ENCODE data around the gene NUCB1.
A peak's percentile ranks its signal among the peaks of the same experiment; 100 is the strongest.

The NUCB1 gene

DNA sequence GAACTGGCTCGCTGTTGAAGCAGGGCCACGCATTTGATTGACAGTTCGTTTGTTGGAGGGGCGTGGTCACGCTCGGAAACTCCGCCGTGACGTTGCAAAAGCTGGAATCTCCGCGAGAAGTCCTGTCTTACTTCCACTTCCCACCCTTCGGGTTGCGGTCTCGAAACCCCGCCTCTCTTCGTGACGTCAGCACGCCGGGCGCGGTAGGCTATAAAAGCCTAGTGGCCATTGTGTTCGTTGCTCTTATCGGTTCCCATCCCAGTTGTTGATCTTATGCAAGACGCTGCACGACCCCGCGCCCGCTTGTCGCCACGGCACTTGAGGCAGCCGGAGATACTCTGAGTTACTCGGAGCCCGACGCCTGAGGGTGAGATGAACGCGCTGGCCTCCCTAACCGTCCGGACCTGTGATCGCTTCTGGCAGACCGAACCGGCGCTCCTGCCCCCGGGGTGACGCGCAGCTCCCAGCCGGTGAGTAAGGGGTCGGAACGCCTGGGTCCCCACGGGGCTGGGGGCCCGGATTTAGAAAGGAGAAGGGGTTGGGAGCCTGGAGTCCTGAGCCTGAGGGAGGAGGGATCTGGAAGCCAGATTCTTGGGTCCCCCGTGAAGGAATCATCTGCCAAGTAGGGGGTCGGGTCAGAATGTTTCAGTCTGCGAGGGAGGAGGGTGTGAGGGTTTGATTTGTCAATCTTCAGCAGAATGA, 27.8 kb upstream of the NUCB1 start, which contains the start of gene PPP1R15A:
PPP1R15A (plus strand) TSS at position 240 of the 702 bp plus-strand sequence. CDS start 813 bp downstream, outside the sequence.
- peak within 1 kb of the TSS; percentile 97 for H3K18ac ChIP-seq (ENCODE audit: low read length)
- H3K9ac ChIP-seq (ENCODE audit: low read depth, low read length, poor library complexity) = peak within 1 kb of the TSS; percentile 94
- WGBS, 2 donors (ENCODE audit: extremely low coverage in 2 of 2, insufficient read length in 2 of 2, insufficient replicate concordance in 1 of 2) = no CpG with 5 or more reads among the region's 53 CpGs
- peak within 1 kb of the TSS; percentile 100 for H3K23ac ChIP-seq (ENCODE audit: low read depth, low read length, poor library complexity)
- H2BK120ac ChIP-seq (ENCODE audit: low read depth, low read length) = peak within 1 kb of the TSS; percentile 76
- H3K79me1 ChIP-seq (ENCODE audit: low read depth, low read length) = peaks cover 15% of the 10 kb centered on the region
- peak within 1 kb of the TSS; percentile 77 for H2AFZ ChIP-seq (ENCODE audit: low read length)
- no peaks in the 10 kb centered on the region for H3K9me3 ChIP-seq (replicated peaks in 1 of 2; ENCODE audit: control insufficient read depth in 2 of 2, insufficient read depth in 1 of 2, low read depth in 1 of 2, low read length in 2 of 2)
- H4K91ac ChIP-seq (ENCODE audit: low read depth, low read length, poor library complexity) = no peak within 1 kb of the TSS
- DNase-seq (ENCODE audit: low spot score) = peak; percentile 98
- H3K4me2 ChIP-seq (ENCODE audit: insufficient read depth, low read length, poor library complexity, severe bottlenecking) = peak within 1 kb of the TSS; percentile 84
- H3K27ac ChIP-seq (replicated peaks; ENCODE audit: low read length) = peak within 1 kb of the TSS; percentile 71
- peak within 1 kb of the TSS; percentile 77 to 90 for H3K4me3 ChIP-seq (ENCODE audit: low read length in 2 of 2)
- peaks cover 31 to 53% of the 10 kb centered on the region in 2 donors for H3K4me1 ChIP-seq (ENCODE audit: control insufficient read depth in 2 of 2, insufficient read depth in 1 of 2, low read depth in 1 of 2, low read length in 2 of 2)
- no peak within 1 kb of the TSS for H4K8ac ChIP-seq (ENCODE audit: low read depth, low read length)
- H3K4ac ChIP-seq (ENCODE audit: low read length) = peak within 1 kb of the TSS; percentile 90
- H3K27me3 ChIP-seq (ENCODE audit: control insufficient read depth in 3 of 3, insufficient read depth in 3 of 3, low read depth in 1 of 3, low read length in 3 of 3) = no peaks in the 10 kb centered on the region
- peak within 1 kb of the TSS; percentile 89 for H3K14ac ChIP-seq (ENCODE audit: low read length)
- H2BK5ac ChIP-seq (ENCODE audit: low read length) = peak within 1 kb of the TSS; percentile 91
- H2AK5ac ChIP-seq (ENCODE audit: low read depth, low read length) = peak within 1 kb of the TSS; percentile 12
- peaks cover 21 to 36% of the 10 kb centered on the region in 2 donors for H3K36me3 ChIP-seq (replicated peaks in 1 of 2; ENCODE audit: control insufficient read depth in 2 of 2, insufficient read depth in 2 of 2, low read length in 2 of 2)
- H2BK12ac ChIP-seq (ENCODE audit: low read length) = no peak within 1 kb of the TSS
- peak within 1 kb of the TSS; percentile 72 for H2BK15ac ChIP-seq (ENCODE audit: low read length)

DNA sequence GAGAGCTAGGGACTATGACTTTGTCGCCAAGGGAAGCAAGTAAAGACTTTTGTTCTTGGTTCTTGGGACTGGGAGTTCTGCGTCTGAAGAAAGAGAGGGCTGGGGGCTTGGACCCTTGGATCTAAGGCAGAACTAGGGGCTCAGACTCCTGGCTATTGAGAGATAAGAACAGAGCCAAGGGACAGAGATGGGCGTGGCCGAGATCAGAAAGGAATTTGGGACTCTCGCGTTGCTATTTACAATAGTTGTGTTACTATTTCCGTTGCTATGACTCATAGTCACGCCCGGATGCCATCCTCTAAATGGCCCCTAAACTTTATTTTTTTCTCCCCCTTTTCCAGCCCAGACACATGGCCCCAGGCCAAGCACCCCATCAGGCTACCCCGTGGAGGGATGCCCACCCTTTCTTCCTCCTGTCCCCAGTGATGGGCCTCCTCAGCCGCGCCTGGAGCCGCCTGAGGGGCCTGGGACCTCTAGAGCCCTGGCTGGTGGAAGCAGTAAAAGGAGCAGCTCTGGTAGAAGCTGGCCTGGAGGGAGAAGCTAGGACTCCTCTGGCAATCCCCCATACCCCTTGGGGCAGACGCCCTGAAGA, 27.1 kb upstream of the NUCB1 start:
- Histone ChIP-seq H2BK5ac (ENCODE audit: low read length) (peak overlapping the region; percentile 91), H3K27ac (replicated peaks; ENCODE audit: low read length) (peak overlapping the region; percentile 71), H3K4me3 (ENCODE audit: low read length in 2 of 2) (peak overlapping the region; percentile 77 to 90), H4K91ac (ENCODE audit: low read depth, low read length, poor library complexity) (no peak overlapping the region), H3K4me2 (ENCODE audit: insufficient read depth, low read length, poor library complexity, severe bottlenecking) (peak overlapping the region; percentile 84), H2BK12ac (ENCODE audit: low read length) (no peak overlapping the region), H3K23ac (ENCODE audit: low read depth, low read length, poor library complexity) (peak overlapping the region; percentile 70), H2AK5ac (ENCODE audit: low read depth, low read length) (peak overlapping the region; percentile 12), H3K36me3 (replicated peaks in 1 of 2; ENCODE audit: control insufficient read depth in 2 of 2, insufficient read depth in 2 of 2, low read length in 2 of 2) (peaks cover 22 to 36% of the 10 kb centered on the region in 2 donors), H3K4ac (ENCODE audit: low read length) (no peak overlapping the region), H2AFZ (ENCODE audit: low read length) (peak overlapping the region; percentile 77), H3K14ac (ENCODE audit: low read length) (no peak overlapping the region), H3K18ac (ENCODE audit: low read length) (peak overlapping the region; percentile 97), H3K27me3 (ENCODE audit: control insufficient read depth in 3 of 3, insufficient read depth in 3 of 3, low read depth in 1 of 3, low read length in 3 of 3) (no peaks in the 10 kb centered on the region), H3K4me1 (ENCODE audit: control insufficient read depth in 2 of 2, insufficient read depth in 1 of 2, low read depth in 1 of 2, low read length in 2 of 2) (peaks cover 24 to 46% of the 10 kb centered on the region in 2 donors), H2BK15ac (ENCODE audit: low read length) (peak overlapping the region; percentile 72), H2BK120ac (ENCODE audit: low read depth, low read length) (no peak overlapping the region), H3K9ac (ENCODE audit: low read depth, low read length, poor library complexity) (peak overlapping the region; percentile 94), H3K79me1 (ENCODE audit: low read depth, low read length) (peaks cover 12% of the 10 kb centered on the region), H4K8ac (ENCODE audit: low read depth, low read length) (no peak overlapping the region), H3K9me3 (replicated peaks in 1 of 2; ENCODE audit: control insufficient read depth in 2 of 2, insufficient read depth in 1 of 2, low read depth in 1 of 2, low read length in 2 of 2) (no peaks in the 10 kb centered on the region)
- WGBS, 2 donors (ENCODE audit: extremely low coverage in 2 of 2, insufficient read length in 2 of 2, insufficient replicate concordance in 1 of 2) = no CpG with 5 or more reads among the region's 14 CpGs
- peak; percentile 84 for DNase-seq (ENCODE audit: low spot score)

GRCh38 chr19:48873476-48874302, 26.4 kb upstream of the NUCB1 start:
- DNase-seq (ENCODE audit: low spot score) = no peak
- WGBS, 2 donors (ENCODE audit: extremely low coverage in 2 of 2, insufficient read length in 2 of 2, insufficient replicate concordance in 1 of 2) = no CpG with 5 or more reads among the region's 14 CpGs
- Histone ChIP-seq H3K14ac (ENCODE audit: low read length) (no peak overlapping the region), H2BK5ac (ENCODE audit: low read length) (peak overlapping the region; percentile 91), H2BK120ac (ENCODE audit: low read depth, low read length) (no peak overlapping the region), H3K9me3 (replicated peaks in 1 of 2; ENCODE audit: control insufficient read depth in 2 of 2, insufficient read depth in 1 of 2, low read depth in 1 of 2, low read length in 2 of 2) (no peaks in the 10 kb centered on the region), H3K79me1 (ENCODE audit: low read depth, low read length) (peaks cover 12% of the 10 kb centered on the region), H3K18ac (ENCODE audit: low read length) (no peak overlapping the region), H3K27ac (replicated peaks; ENCODE audit: low read length) (no peak overlapping the region), H2BK12ac (ENCODE audit: low read length) (no peak overlapping the region), H3K4me2 (ENCODE audit: insufficient read depth, low read length, poor library complexity, severe bottlenecking) (peak overlapping the region; percentile 84), H3K4me1 (ENCODE audit: control insufficient read depth in 2 of 2, insufficient read depth in 1 of 2, low read depth in 1 of 2, low read length in 2 of 2) (peaks cover 19 to 39% of the 10 kb centered on the region in 2 donors), H2AFZ (ENCODE audit: low read length) (no peak overlapping the region), H3K4me3 (ENCODE audit: low read length in 2 of 2) (peak overlapping the region; percentile 77 to 90), H3K4ac (ENCODE audit: low read length) (no peak overlapping the region), H2BK15ac (ENCODE audit: low read length) (no peak overlapping the region), H3K36me3 (replicated peaks in 1 of 2; ENCODE audit: control insufficient read depth in 2 of 2, insufficient read depth in 2 of 2, low read length in 2 of 2) (peaks cover 23 to 36% of the 10 kb centered on the region in 2 donors), H2AK5ac (ENCODE audit: low read depth, low read length) (peak overlapping the region; percentile 12), H3K9ac (ENCODE audit: low read depth, low read length, poor library complexity) (peak overlapping the region; percentile 5), H3K23ac (ENCODE audit: low read depth, low read length, poor library complexity) (peak overlapping the region; percentile 70), H4K91ac (ENCODE audit: low read depth, low read length, poor library complexity) (no peak overlapping the region), H4K8ac (ENCODE audit: low read depth, low read length) (no peak overlapping the region), H3K27me3 (ENCODE audit: control insufficient read depth in 3 of 3, insufficient read depth in 3 of 3, low read depth in 1 of 3, low read length in 3 of 3) (no peaks in the 10 kb centered on the region)
